Stomach (tissue), 9 donors: ENCODE data around the gene PLA2G4A. TPM values are rescaled to one million over a fixed set of nuclear protein-coding genes. Genes with fewer than 3 reads are reported as not detected.

Experiments used
- DNase-seq, 2 donors: peaks; one replicate each; pipeline versions ENCODE4 v3.0.0 to v3.0.0-alpha.2; 2013 to 2019
- H3K27ac ChIP-seq, 5 donors: fragments of 200-600 bp in 4 of 5; sonication (generic) in 4 of 5; one replicate each; pipeline ENCODE4 v1.5.1; 2013 to 2019; ENCODE audit warnings: mild to moderate bottlenecking in 1 of 5, moderate library complexity in 1 of 5
- H3K27me3 ChIP-seq, 3 donors: fragments of 200-600 bp; sonication (generic); one replicate each; pipeline ENCODE4 v1.5.1; 2017 to 2019; ENCODE audit warnings: mixed run types in 1 of 3
- H3K36me3 ChIP-seq, 4 donors: fragments of 200-600 bp; sonication (generic); 1 replicate in 3 of 4; 2 replicates in 1 of 4; pipeline ENCODE4 v1.5.1; 2016 to 2019
- H3K4me1 ChIP-seq, 4 donors: fragments of 200-600 bp; sonication (generic); one replicate each; pipeline ENCODE4 v1.5.1; 2016 to 2019
- H3K4me3 ChIP-seq, 4 donors: fragments of 200-600 bp; sonication (generic) in 3 of 4; one replicate each; pipeline ENCODE4 v1.5.1; 2016 to 2019; ENCODE audit warnings: mild to moderate bottlenecking in 1 of 4
- H3K9me3 ChIP-seq, 4 donors: fragments of 200-600 bp; sonication (generic); one replicate each; pipeline ENCODE4 v1.5.1; 2016 to 2019
- CTCF ChIP-seq, 7 experiments: fragments of 450-650 bp in 4 of 7; fragments of 200-600 bp in 3 of 7; sonication (generic) in 3 of 7; IDR thresholded peaks; one replicate each; pipeline ENCODE4 v1.5.1; 2016 to 2019; ENCODE audit warnings: antibody characterized with exemption in 7 of 7, control low read depth in 2 of 7, mild to moderate bottlenecking in 1 of 7
- EP300 ChIP-seq: sonication (generic); formaldehyde crosslinking; IDR thresholded peaks from one replicate; pipeline ENCODE4 v1.6.1; 2017; ENCODE audit warnings: antibody characterized with exemption
- POLR2A ChIP-seq, 4 donors: fragments of 450-650 bp; IDR thresholded peaks; one replicate each; pipeline ENCODE4 v1.6.1; 2016; ENCODE audit warnings: antibody characterized with exemption in 4 of 4, control low read depth in 2 of 4, mild to moderate bottlenecking in 1 of 4, moderate library complexity in 1 of 4
- POLR2AphosphoS5 ChIP-seq, 3 donors: sonication (generic); formaldehyde crosslinking; IDR thresholded peaks; one replicate each; pipeline ENCODE4 v1.6.1; 2016; ENCODE audit warnings: antibody characterized with exemption in 3 of 3
- WGBS, 5 donors: extraction: QIAGEN DNeasy Blood & Tissue Kit in 3 of 5; methylation state at CpG; one replicate each; pipeline versions ENCODE4 v1.1.5 to v1.1.7; 2013 to 2018; 5-methylcytosine and 5-hydroxymethylcytosine counted together
- intact Hi-C: fragments of 100-400 bp; cut with DNase I; formaldehyde crosslinking; loops from one replicate; pipeline ENCODE4 v1.15.1; 2023; ENCODE audit warnings: low total_unique reads
- polyA plus RNA-seq, 3 donors: library from polyadenylated mRNA; stranded (reverse); fragments of 200-250 nt; gene quantifications; one replicate each; pipeline ENCODE4 v1.2.3, GENCODE V29; 2013
- total RNA-seq, 5 donors: library from RNA; depleted of rRNA; stranded (reverse); fragments of >200 nt; gene quantifications; one replicate each; pipeline versions ENCODE4 v1.1.0 to v1.2.3, GENCODE V29; 2014 to 2016
- donor health status: healthy with polysubstance abuse.
- donor health status: Bipolar disorder and iron deficiency.
- donor health status: healthy.

Gene PLA2G4A
- total and polyA plus RNA-seq, 8 donors = 2.2 to 17.8 (median 6.8) TPM

- no peak overlapping the region for H3K4me3 ChIP-seq
- H3K4me1 ChIP-seq = peaks cover 0 to 26% (median 4%) of the 10 kb centered on the region in 4 donors
- no peak for TF ChIP-seq POLR2AphosphoS5 (IDR thresholded peaks at IDR 0.05)
- WGBS, 5 donors = 88 to 94% (median 90%) methylated on average over 1 of the region's 1 CpG
- no peak overlapping the region for H3K27ac ChIP-seq
- H3K36me3 ChIP-seq = no peaks in the 10 kb centered on the region
- H3K9me3 ChIP-seq = no peaks in the 10 kb centered on the region
- H3K27me3 ChIP-seq = no peaks in the 10 kb centered on the region
- intact Hi-C loops = no loop called here
- DNase-seq = no peak
These were observed 44.9 kb downstream of the PLA2G4A start for GRCh38 chr1:186873687-186874086.

GRCh38 chr1:186875896-186876835, 47.4 kb downstream of the PLA2G4A start:
- intact Hi-C loops = no loop called here
- no peak for DNase-seq
- H3K36me3 ChIP-seq = no peaks in the 10 kb centered on the region
- TF ChIP-seq EP300 = no peak
- TF ChIP-seq CTCF (IDR thresholded peaks at IDR 0.05) = no peak
- TF ChIP-seq POLR2AphosphoS5 (IDR thresholded peaks at IDR 0.05) = no peak
- TF ChIP-seq POLR2A (IDR thresholded peaks at IDR 0.05) = no peak
- H3K4me3 ChIP-seq = no peak overlapping the region
- no peaks in the 10 kb centered on the region for H3K27me3 ChIP-seq
- WGBS, 5 donors = 76 to 91% (median 87%) methylated on average over 12 of the region's 12 CpGs
- peaks cover 0 to 31% (median 0%) of the 10 kb centered on the region in 4 donors for H3K4me1 ChIP-seq
- H3K9me3 ChIP-seq = no peaks in the 10 kb centered on the region
- peak overlapping the region in 1 of 5 donors; percentile 44 for H3K27ac ChIP-seq

- intact Hi-C loops = no loop called here
- Histone ChIP-seq H3K9me3 (no peaks in the 10 kb centered on the region), H3K27ac (no peak overlapping the region), H3K27me3 (no peaks in the 10 kb centered on the region), H3K36me3 (no peaks in the 10 kb centered on the region), H3K4me1 (peaks cover 0 to 34% (median 0%) of the 10 kb centered on the region in 4 donors), H3K4me3 (no peak overlapping the region)
- TF ChIP-seq EP300 (no peak), POLR2A (IDR thresholded peaks at IDR 0.05) (no peak), CTCF (IDR thresholded peaks at IDR 0.05) (no peak), POLR2AphosphoS5 (IDR thresholded peaks at IDR 0.05) (no peak)
- WGBS, 5 donors = 84 to 94% (median 91%) methylated on average over 2 of the region's 2 CpGs
- no peak for DNase-seq
These were observed 49.6 kb downstream of the PLA2G4A start for GRCh38 chr1:186878356-186878755.

- Histone ChIP-seq H3K27me3 (no peaks in the 10 kb centered on the region), H3K27ac (no peak overlapping the region), H3K4me1 (peaks cover 0 to 19% (median 0%) of the 10 kb centered on the region in 4 donors), H3K9me3 (no peaks in the 10 kb centered on the region), H3K4me3 (no peak overlapping the region), H3K36me3 (no peaks in the 10 kb centered on the region)
- TF ChIP-seq CTCF (IDR thresholded peaks at IDR 0.05) = no peak
- no peak for TF ChIP-seq POLR2AphosphoS5 (IDR thresholded peaks at IDR 0.05)
- TF ChIP-seq POLR2A (IDR thresholded peaks at IDR 0.05) = no peak
- no peak for TF ChIP-seq EP300
- intact Hi-C loops = no loop called here
- 59 to 81% (median 79%) methylated on average over 1 of the region's 1 CpG for WGBS, 5 donors
- DNase-seq = no peak
These were observed 52.2 kb downstream of the PLA2G4A start for GRCh38 chr1:186880982-186881381.
